Measurements from ENCODE around the gene UMPS.
A peak's percentile ranks its signal among the peaks of the same experiment; 100 is the strongest.

GRCh38 chr3:124747111-124747981 is 17.1 kb downstream of the UMPS start:
- TF ChIP-seq, protein P1, sequence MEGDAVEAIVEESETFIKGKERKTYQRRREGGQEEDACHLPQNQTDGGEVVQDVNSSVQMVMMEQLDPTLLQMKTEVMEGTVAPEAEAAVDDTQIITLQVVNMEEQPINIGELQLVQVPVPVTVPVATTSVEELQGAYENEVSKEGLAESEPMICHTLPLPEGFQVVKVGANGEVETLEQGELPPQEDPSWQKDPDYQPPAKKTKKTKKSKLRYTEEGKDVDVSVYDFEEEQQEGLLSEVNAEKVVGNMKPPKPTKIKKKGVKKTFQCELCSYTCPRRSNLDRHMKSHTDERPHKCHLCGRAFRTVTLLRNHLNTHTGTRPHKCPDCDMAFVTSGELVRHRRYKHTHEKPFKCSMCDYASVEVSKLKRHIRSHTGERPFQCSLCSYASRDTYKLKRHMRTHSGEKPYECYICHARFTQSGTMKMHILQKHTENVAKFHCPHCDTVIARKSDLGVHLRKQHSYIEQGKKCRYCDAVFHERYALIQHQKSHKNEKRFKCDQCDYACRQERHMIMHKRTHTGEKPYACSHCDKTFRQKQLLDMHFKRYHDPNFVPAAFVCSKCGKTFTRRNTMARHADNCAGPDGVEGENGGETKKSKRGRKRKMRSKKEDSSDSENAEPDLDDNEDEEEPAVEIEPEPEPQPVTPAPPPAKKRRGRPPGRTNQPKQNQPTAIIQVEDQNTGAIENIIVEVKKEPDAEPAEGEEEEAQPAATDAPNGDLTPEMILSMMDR (conservative IDR thresholded peaks at IDR 0.05; ENCODE audit: low read depth in 2 of 2): peak in 1 of 2 experiments; percentile 43; a peak in 2 of 4 replicates
- TF ChIP-seq STAT1 (IDR thresholded peaks at IDR 0.05; ENCODE audit: unreplicated experiment) (no peak), REST (IDR thresholded peaks at IDR 0.05; ENCODE audit: unreplicated experiment) (no peak), EZH2phosphoT487 (IDR thresholded peaks at IDR 0.05; ENCODE audit: unreplicated experiment) (no peak), EZH2 (IDR thresholded peaks at IDR 0.05; ENCODE audit: low read depth, unreplicated experiment) (no peak), POLR2AphosphoS5 (IDR thresholded peaks at IDR 0.05; ENCODE audit: low read depth) (no peak), ETS1 (IDR thresholded peaks at IDR 0.05) (no peak), CREB1 (CRISPR knock-in tag; IDR thresholded peaks at IDR 0.05; ENCODE audit: low read depth) (no peak), JUNB (IDR thresholded peaks at IDR 0.05; ENCODE audit: unreplicated experiment) (no peak)

Measured in GM23338 (cell line).